Activated T-helper 2 cell treated with anti-CD3 and anti-CD28 coated beads, Interferon-gamma antibody, Interleukin-2, Interleukin-4, amounts not matched to agents 10 μg/mL and 5 μg/mL and 100 μg/mL, durations not matched to agents 14 hours and 24 hours and 36 hours (primary cell): ENCODE results near the gene CD74. TPM values are rescaled to one million over a fixed set of nuclear protein-coding genes. Genes with fewer than 3 reads are reported as not detected.

ENCODE experiments used
- DNase-seq: peaks from one replicate; pipeline ENCODE4 v3.0.0; 2021; ENCODE audit warnings: low spot score
- H3K27ac Mint-ChIP-seq: one replicate; pipeline ENCODE4 v1.8.0; 2021; ENCODE audit warnings: mixed read lengths
- H3K27me3 Mint-ChIP-seq: one replicate; pipeline ENCODE4 v1.8.0; 2021; ENCODE audit warnings: low read depth, mixed read lengths
- H3K36me3 Mint-ChIP-seq: one replicate; pipeline ENCODE4 v1.8.0; 2021; ENCODE audit warnings: low read depth, mixed read lengths
- H3K4me1 Mint-ChIP-seq: one replicate; pipeline ENCODE4 v1.8.0; 2021; ENCODE audit warnings: low read depth, mixed read lengths
- H3K4me3 Mint-ChIP-seq: one replicate; pipeline ENCODE4 v1.8.0; 2021; ENCODE audit warnings: low read depth, mild to moderate bottlenecking, moderate library complexity, mixed read lengths
- H3K9me3 Mint-ChIP-seq: one replicate; pipeline ENCODE4 v1.8.0; 2021; ENCODE audit warnings: mixed read lengths
- intact Hi-C: fragments of 100-400 bp; cut with micrococcal nuclease; formaldehyde crosslinking; loops from one replicate; pipeline ENCODE4 v1.15.1; 2023
- total RNA-seq: library from RNA; stranded (reverse); gene quantifications from 2 replicates; pipeline ENCODE4 v1.2.3, GENCODE V29; 2022

Gene CD74
- total RNA-seq, 1 donor from 2014 or later: 452 TPM

GRCh38 chr5:150376799-150377771, 35.6 kb downstream of the CD74 start:
- no peak overlapping the region for H3K27ac Mint-ChIP-seq
- no peaks in the 10 kb centered on the region for H3K9me3 Mint-ChIP-seq
- intact Hi-C loops: no loop called here
- peaks cover 72% of the 10 kb centered on the region for H3K36me3 Mint-ChIP-seq
- no peaks in the 10 kb centered on the region for H3K4me1 Mint-ChIP-seq
- H3K27me3 Mint-ChIP-seq: no peaks in the 10 kb centered on the region
- H3K4me3 Mint-ChIP-seq: no peak overlapping the region
- no peak for DNase-seq

DNA sequence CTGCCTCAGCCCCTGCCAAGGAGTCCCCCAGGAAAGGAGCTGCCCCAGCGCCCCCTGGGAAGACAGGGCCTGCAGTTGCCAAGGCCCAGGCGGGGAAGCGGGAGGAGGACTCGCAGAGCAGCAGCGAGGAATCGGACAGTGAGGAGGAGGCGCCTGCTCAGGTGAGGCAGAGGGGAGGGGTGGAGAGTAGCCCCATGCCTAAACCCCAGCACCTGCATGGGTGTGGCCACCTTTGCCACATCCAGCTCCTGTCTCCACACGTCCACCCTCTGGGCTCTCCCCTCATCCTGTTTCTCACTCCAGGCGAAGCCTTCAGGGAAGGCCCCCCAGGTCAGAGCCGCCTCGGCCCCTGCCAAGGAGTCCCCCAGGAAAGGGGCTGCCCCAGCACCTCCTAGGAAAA, 38.1 kb downstream of the CD74 start:
- Mint-ChIP-seq H3K27me3 (no peaks in the 10 kb centered on the region), H3K9me3 (no peaks in the 10 kb centered on the region), H3K27ac (no peak overlapping the region), H3K4me1 (no peaks in the 10 kb centered on the region), H3K36me3 (peaks cover 78% of the 10 kb centered on the region), H3K4me3 (no peak overlapping the region)
- no peak for DNase-seq
- intact Hi-C loops: no loop called here

DNA sequence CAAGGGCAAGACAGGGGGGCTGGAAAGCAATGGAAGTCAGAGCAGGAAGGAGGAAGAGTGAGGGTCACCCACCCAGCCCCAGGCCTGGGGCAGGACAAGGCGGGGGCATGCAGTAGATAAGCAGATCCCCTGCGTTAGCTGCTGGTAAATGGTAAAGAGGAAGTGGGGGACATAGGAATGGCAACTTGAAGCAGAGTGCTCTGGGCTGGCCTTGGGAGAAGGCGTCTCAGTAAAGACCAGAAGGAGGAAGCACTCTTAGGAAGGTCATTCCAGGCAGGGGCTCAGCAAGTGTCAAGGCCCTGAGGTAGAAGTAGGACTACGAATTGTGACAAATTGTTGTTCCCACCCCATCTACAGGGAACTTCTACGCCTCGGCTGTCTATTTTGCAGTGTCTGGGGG, 40.1 kb downstream of the CD74 start:
- Mint-ChIP-seq H3K27me3 (no peaks in the 10 kb centered on the region), H3K9me3 (no peaks in the 10 kb centered on the region), H3K36me3 (peaks cover 74% of the 10 kb centered on the region), H3K4me3 (no peak overlapping the region), H3K4me1 (no peaks in the 10 kb centered on the region), H3K27ac (no peak overlapping the region)
- DNase-seq: no peak
- intact Hi-C loops: no loop called here

- H3K27ac Mint-ChIP-seq: no peak overlapping the region
Observed at GRCh38 chr5:150368526-150368925, 44.2 kb downstream of the CD74 start.

GRCh38 chr5:150364004-150364403, 48.7 kb downstream of the CD74 start:
- intact Hi-C loops: no loop called here
- H3K27ac Mint-ChIP-seq: no peak overlapping the region
- H3K4me1 Mint-ChIP-seq: peaks cover 28% of the 10 kb centered on the region
- H3K4me3 Mint-ChIP-seq: no peak overlapping the region
- H3K27me3 Mint-ChIP-seq: no peaks in the 10 kb centered on the region
- H3K9me3 Mint-ChIP-seq: no peaks in the 10 kb centered on the region
- peaks cover 72% of the 10 kb centered on the region for H3K36me3 Mint-ChIP-seq
- no peak for DNase-seq

More at GRCh38 chr5:150368526-150368925, 44.2 kb downstream of the CD74 start:
- H3K9me3 Mint-ChIP-seq: no peaks in the 10 kb centered on the region
- no peaks in the 10 kb centered on the region for H3K27me3 Mint-ChIP-seq
- no peak for DNase-seq
- no peaks in the 10 kb centered on the region for H3K4me1 Mint-ChIP-seq
- H3K36me3 Mint-ChIP-seq: peaks cover 72% of the 10 kb centered on the region
- intact Hi-C loops: no loop called here
- no peak overlapping the region for H3K4me3 Mint-ChIP-seq

- Mint-ChIP-seq H3K4me1 (peaks cover 32% of the 10 kb centered on the region), H3K9me3 (no peaks in the 10 kb centered on the region), H3K27me3 (no peaks in the 10 kb centered on the region), H3K4me3 (no peak overlapping the region), H3K27ac (no peak overlapping the region), H3K36me3 (peaks cover 68% of the 10 kb centered on the region)
- DNase-seq: no peak
- intact Hi-C loops: no loop called here
Observed at GRCh38 chr5:150363185-150363584, 49.5 kb downstream of the CD74 start.

- no peaks in the 10 kb centered on the region for H3K9me3 Mint-ChIP-seq
- H3K36me3 Mint-ChIP-seq: peaks cover 58% of the 10 kb centered on the region
- no peak for DNase-seq
- H3K4me1 Mint-ChIP-seq: peaks cover 35% of the 10 kb centered on the region
- H3K27ac Mint-ChIP-seq: no peak overlapping the region
- intact Hi-C loops: no loop called here
- H3K27me3 Mint-ChIP-seq: no peaks in the 10 kb centered on the region
- no peak overlapping the region for H3K4me3 Mint-ChIP-seq
Observed at GRCh38 chr5:150361301-150361700, 51.4 kb downstream of the CD74 start.

GRCh38 chr5:150358261-150359095, 54.2 kb downstream of the CD74 start:
- H3K36me3 Mint-ChIP-seq: peaks cover 40% of the 10 kb centered on the region
- peaks cover 4% of the 10 kb centered on the region for H3K27me3 Mint-ChIP-seq
- no peak for DNase-seq
- intact Hi-C loops: loop anchor here (10.0 kb wide), 1 partner anchor 1416 kb away; the partner anchor contains the start of gene G3BP1
- H3K4me3 Mint-ChIP-seq: peak overlapping the region; percentile 87
- peaks cover 35% of the 10 kb centered on the region for H3K4me1 Mint-ChIP-seq
- H3K27ac Mint-ChIP-seq: peak overlapping the region; percentile 85
- H3K9me3 Mint-ChIP-seq: no peaks in the 10 kb centered on the region

DNA sequence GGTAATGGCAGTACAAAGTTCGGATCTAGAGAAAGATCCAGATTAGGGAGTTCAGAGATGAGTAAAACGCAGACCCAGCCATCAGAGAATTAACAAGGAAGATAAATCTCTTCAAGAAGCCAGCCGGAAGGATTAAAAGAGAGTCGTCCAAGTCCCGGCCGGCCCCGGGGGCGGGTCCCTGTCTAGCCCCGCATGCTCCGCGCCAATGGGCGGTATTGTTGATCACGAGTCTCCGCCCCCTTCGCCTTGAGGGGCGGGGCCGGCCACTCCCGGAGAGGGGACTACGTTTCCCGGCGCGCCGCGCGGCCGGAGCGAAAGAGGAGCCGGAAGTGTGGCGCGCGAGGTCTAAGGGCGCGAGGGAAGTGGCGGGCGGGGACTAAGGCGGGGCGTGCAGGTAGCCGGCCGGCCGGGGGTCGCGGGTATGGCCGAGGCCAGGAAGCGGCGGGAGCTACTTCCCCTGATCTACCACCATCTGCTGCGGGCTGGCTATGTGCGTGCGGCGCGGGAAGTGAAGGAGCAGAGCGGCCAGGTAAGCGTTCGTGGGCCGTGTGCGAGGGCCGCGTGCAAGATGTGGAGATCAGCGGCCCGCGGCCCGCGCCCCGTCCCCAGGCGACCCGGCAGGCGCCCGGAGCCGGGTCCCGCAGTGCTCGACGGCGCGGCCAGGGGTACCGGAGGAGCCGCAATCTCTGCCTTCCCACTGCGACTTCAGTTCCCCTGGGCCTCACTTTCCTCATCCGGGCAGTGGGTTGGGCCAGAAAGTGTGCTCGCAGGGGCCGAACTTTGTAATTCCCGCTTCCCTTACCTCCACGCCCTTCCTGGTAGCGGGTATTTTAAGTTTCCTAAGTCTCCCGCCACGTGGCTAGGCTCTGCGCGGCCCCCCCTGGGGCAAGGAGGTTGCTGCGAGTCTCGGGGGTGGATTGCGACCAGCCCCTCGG, 55.1 kb downstream of the CD74 start, which contains the start of gene TCOF1:
Gene TCOF1, plus strand, starts transcription at position 372 of the 935 bp plus-strand sequence. Its CDS starts 50 bp downstream, at position 422.
- Mint-ChIP-seq H3K4me3 (peak within 1 kb of the TSS; percentile 87), H3K4me1 (peaks cover 32% of the 10 kb centered on the region), H3K27ac (peak within 1 kb of the TSS; percentile 85), H3K36me3 (peaks cover 31% of the 10 kb centered on the region), H3K9me3 (no peaks in the 10 kb centered on the region), H3K27me3 (peaks cover 4% of the 10 kb centered on the region)
- intact Hi-C loops: loop anchor here (1.0 to 10.0 kb wide), 5 partner anchors 55 to 1417 kb away; partner anchors contain the start of genes CD74, G3BP1, HMGXB3 and RPS14
- DNase-seq: peak; percentile 96

DNA sequence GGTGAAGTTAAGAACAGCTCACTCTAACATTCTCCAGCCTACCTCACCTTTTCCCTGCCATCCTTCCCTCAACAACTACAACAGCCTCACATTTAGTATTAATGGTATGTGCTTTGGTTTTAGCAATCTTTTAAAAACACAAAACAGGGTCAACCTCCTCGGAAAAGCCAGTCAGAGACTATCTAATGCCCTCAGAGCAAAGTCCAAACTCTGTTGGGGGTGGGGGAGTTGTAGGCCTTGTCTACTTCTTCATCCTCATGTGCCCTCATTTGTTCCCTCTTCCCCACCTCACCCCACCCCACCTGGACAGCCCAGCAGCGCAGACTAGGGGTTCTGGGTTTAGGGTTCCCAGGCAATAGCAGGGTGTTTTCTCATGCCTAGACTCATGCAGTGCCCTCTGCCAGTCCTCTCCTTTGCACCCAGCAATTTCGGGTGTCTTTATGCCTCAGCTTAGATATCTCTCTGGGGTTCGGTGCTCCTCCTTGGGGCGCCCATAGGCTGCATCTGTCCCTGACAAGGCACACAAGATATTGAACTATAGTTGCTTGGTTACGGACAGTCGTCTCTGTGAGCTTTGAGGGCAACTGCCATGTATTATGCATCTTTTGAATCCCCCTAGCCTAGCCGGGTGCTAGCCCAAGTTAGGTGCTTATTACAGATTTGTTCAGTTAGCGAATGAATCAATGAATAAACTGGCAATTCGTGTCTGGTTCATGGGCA, 56.0 kb downstream of the CD74 start:
- H3K4me1 Mint-ChIP-seq: peaks cover 25% of the 10 kb centered on the region
- peak overlapping the region; percentile 38 for H3K27ac Mint-ChIP-seq
- H3K36me3 Mint-ChIP-seq: peaks cover 24% of the 10 kb centered on the region
- no peak for DNase-seq
- no peaks in the 10 kb centered on the region for H3K9me3 Mint-ChIP-seq
- H3K4me3 Mint-ChIP-seq: peak overlapping the region; percentile 81
- intact Hi-C loops: loop anchor here (1.0 to 10.0 kb wide), 5 partner anchors 56 to 1418 kb away; partner anchors contain the start of genes CD74, G3BP1, HMGXB3 and RPS14
- H3K27me3 Mint-ChIP-seq: peaks cover 4% of the 10 kb centered on the region

- peaks cover 4% of the 10 kb centered on the region for H3K27me3 Mint-ChIP-seq
- H3K36me3 Mint-ChIP-seq: peaks cover 14% of the 10 kb centered on the region
- H3K4me1 Mint-ChIP-seq: peaks cover 25% of the 10 kb centered on the region
- no peaks in the 10 kb centered on the region for H3K9me3 Mint-ChIP-seq
- intact Hi-C loops: loop anchor here (2.0 to 10.0 kb wide), 2 partner anchors 81 to 1419 kb away; partner anchors contain the start of gene G3BP1
- H3K4me3 Mint-ChIP-seq: no peak overlapping the region
- H3K27ac Mint-ChIP-seq: no peak overlapping the region
- no peak for DNase-seq
Observed at GRCh38 chr5:150355791-150356190, 56.9 kb downstream of the CD74 start.
